GM19452 (cell line): ENCODE results near the gene CLVS2.

Experiments used
- ATAC-seq: cut with Tn5 transposase; IDR thresholded peaks from one replicate; pipeline ENCODE4 v1.9.1; 2021; ENCODE audit not compliant: unreplicated experiment

The CLVS2 gene

DNA sequence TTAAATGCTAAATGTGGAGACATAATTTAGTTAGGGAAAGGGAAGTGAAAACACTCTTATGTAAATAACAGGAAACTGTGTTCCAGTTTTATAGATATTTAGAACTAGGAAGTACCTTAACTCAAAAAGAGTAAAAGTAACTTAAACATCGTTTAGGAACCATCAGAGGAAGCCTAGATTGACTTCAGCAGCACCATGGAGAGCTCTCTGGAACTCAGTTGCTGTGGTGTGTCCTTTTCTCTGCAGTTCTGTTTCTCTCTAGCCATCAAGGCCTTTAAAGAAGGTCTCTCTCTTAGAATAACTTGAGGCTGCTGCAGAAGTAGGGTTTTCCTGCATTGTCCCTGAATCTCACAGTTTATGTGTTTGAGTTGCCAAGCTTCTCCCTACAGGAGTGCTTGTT lies 26.9 kb downstream of the CLVS2 start:
- ATAC-seq: no peak

DNA sequence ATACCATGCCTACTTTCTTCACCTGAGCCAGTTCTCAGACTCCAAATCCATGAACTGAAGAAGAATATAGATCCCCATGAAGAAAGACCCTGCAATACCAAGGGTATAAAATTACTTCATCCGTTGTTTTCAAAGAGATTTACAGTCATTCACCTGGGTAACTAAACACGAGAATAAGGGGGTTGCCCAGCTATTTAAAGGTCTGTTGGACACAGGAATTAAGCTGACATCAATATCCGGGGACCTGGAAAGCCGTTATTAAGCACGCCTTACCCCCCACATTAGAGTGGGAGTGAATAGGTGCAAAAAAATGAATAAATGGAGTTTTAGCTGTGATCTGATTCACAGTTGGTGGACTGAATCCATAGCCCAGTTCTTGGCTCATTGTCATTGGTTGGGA lies 28.9 kb downstream of the CLVS2 start:
- ATAC-seq: no peak

DNA sequence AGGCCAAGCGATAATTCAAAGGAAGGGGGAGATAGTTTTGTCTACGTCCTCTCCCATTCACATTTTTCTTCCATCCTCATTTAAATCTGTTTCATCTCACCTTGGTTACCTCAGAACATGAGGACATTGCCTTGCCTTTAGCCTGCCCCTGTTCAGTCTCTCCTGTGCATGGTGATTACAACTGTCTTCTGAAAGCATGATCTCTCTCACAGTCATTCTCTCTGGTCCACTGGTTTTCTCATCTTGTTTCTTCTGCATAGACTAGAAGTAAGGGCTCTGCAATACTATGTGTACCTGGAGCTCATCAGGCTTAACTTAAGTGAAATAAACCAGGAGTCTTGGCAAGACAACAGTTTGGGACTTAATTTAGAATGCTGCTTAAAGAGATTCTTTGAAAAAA lies 31.4 kb downstream of the CLVS2 start:
- ATAC-seq: no peak

DNA sequence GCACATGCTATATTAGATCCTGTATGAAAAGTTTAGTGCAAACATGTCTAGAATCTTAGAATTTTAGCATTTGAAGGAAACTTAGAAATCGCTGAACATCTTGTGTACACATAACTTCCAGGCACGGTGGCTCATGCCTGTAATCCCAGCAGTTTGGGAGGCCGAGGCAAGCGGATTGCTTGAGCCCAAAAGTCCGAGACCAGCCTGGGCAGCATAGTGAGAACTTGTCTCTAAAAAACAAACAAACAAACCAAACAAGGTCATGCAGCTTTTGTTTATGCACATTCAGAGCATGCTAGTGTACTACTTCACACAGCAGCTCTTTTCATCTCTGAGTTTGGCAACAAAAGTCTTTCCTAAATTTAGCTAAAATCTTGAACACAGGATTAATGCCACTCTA lies 32.2 kb downstream of the CLVS2 start:
- no peak for ATAC-seq

DNA sequence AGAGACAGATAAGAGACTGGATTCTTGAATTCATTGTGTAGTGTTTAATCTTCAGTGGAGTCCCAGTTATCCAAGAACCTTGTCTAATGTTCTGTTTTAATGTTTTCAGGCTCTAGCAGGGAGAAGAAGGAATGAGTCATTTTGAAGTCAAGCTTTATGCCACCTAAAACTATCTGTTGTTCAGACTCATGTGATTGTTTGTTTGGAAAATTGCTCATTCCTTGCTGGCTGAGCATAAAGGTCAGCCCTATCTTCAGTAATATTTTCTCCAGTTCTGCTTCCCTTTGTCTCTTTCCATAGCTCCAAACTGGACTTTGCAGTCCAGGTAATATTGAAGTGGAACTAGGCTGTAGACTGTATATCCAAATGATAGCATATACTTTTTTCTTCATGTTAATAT lies 34.2 kb downstream of the CLVS2 start:
- no peak for ATAC-seq

DNA sequence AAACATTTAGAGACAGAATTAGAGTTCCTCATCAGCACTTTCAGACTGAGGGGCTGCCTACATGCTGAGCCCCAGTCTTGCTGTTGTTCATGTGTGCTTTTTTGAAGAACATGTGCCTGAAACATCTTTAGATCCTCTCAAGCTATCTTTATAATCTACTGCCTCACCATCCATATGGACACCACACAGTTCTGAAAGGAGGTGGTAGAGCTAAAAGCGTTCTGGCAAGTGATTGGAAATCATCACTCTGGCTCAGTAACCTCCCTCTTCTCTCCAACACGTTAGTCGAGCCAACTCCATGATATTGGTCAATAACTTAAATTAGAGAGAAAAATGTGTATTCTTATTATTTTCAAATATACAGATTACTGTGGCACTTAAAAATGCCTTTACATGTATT lies 40.6 kb downstream of the CLVS2 start:
- no peak for ATAC-seq

DNA sequence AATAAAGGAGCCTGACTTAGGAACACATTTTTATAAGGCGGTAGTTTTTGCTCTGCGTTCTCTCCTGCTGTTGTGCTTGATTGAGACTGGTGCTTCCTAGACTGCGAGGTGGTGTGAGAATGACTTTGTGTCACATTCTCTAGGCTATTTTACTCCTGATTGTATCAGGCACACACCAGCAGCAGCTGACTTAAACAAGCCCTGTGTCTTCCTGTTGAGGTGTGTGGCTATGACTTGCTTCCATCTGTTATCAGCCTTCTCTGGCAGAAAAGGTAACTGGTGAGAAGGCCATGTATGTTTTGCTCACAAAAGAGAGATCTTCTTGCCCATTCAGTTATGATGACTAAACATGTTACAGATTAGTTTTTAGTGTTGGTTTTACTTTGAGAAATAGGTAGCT lies 43.4 kb downstream of the CLVS2 start:
- no peak for ATAC-seq

DNA sequence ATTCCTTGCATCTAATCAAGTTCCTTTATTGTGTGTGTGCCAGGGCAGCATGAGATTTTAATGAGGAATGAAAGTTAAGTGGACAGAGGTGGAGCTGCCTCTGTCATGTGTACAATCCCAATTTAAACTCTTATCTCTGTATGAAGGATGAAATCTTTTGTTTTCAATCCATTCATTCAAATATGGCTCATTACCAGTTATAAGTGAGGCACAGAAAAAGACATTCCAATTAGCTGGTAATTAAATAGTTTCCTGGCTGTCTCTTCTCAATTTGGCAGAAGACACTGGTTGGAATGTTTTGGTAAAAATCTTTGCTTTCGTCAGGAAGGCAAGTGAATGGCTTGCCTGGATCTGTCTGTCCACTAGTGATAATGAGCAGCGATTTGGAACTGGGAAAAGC lies 46.4 kb downstream of the CLVS2 start:
- no peak for ATAC-seq

DNA sequence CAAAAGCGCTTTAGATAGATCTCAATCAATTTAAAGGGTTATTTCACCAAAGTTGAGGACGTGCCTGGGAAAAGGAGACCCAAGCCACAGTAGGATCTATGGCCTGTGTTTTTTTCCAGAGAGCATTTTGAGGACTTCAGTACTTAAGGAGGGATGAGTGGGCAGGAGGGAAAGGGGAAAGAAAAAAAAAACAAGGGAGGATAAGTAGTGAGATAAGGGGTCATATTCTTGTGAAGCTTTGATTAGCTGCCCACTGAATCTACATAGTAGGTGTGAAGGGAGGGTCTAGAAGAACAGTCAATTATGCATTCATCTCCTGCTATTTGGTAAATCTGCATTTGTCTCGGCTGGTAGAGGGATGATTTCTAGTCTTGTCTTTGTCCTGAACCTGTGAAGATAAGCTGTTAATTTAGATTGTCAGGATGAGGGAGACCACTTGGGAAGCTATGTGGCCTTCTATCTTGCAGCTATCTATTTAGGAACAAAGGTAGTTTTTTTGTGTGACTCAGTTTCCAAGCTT lies 48.4 kb downstream of the CLVS2 start:
- no peak for ATAC-seq

DNA sequence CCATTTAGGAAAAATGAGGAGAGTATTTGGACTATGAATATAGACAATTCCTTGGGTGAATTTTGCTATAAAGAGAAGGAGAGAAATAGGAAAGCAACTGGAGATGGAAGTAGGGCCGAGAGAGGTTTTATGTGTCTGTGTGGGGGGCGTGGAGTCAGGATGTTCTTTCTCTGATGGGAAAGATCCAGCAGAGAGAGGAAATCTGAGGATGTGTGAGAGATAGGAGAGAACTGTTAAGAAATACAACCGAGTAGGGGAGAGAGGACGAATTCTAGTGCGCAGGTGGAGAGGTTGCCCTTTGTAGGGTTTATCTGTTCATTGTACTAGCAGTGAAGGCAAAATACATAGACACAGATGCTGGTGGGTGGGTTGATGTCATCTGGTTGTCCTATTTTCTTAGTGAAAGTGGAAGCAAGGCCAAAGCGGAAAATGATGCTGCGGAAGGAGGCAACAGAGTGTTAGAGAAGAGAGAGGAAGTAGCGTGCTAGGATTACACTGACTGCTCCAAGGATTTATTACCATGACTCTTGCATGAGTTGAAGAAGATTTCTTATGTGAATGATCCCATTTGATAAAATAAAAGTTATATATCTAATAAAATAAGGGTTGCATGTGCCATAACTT lies 57.7 kb downstream of the CLVS2 start:
- ATAC-seq: no peak

DNA sequence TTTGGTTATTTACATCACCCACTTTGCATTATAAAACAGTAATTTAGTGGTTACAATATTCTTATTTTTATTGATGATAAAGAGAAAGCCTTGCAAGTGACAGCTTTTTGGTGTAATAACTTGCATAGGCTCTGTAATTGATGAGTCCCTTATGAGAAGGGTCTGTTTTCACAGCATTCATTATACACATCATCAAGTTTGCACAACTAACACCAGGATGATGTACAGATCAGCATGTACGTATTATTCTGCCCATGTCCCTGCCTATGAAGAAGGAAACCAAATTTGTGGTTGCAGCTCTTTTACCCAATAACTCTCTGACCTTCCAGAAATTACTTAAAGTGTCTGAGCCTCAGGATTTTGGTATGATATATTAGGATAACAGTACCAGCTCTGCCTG lies 59.2 kb downstream of the CLVS2 start:
- no peak for ATAC-seq

DNA sequence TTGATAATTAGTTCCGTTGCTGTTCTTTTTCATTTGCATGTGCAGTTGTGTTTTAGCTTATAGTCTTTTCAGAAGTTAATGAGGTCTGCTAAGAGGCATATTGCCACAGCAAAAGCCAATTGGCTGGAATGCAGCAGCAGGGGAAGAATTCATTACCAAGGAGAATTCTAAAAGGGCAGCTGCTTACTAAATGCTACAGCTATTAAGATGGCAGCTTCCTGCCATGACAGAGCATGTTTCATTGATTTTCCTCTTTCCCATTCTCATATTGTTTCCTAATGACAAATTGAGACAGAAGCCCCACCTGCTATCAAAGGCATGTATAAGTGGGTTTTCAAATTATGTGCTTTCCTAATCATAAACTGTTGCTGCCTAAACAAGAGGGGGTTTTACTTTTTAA lies 66.6 kb downstream of the CLVS2 start:
- no peak for ATAC-seq

DNA sequence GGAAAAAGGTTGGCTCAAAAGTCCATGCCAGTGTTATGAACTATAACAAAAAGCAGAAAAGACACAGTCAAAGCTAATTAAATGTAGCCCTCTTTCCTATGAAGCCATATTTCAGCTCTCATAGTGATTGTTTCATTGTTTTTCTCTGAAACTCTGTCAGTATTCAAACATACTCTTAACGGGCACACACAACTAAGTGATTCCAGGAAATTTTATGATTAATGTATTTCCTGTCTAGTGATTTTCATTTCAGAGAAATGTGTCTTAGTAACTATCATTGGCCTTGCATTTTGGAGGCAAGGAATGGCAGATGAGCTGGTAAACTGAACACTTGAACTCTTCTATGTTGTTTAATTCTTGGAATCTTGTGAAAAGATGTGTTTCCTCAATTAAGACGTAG lies 68.0 kb downstream of the CLVS2 start:
- no peak for ATAC-seq

DNA sequence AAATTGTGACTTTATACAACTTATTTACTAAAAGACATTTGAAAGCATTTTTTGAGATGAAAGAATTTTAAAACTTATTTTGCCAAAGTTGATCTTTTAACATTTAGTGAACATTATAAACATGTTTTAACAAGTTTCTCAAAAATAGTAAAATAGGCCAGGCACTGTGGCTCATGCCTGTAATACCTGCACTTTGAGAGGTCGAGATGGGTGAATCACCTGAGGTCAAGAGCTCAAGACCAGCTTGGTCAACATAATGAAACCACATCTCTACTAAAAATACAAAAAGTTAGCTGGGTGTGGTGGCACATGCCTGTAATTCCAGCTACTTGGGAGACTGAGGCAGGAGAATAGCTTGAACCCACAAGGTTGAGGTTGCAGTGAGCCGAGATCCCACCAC lies 78.6 kb downstream of the CLVS2 start:
- no peak for ATAC-seq

DNA sequence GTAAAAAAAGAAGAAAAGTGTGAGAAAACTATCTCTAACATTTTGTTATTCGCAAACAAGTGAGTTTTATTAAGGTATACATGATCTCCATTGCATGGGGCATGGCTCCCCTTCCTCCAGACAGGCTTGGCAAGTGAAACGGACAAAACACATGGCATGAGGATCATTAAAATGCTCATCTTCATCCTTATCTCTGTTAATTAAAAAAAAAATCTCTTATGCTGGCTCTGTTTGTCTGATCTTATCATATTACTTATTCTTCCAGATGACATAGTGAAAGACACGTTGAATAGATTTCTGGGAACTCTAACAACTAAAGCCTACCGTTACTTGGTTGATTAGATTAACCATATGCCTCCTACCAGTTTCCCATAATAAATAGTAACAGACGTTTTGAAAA lies 89.4 kb downstream of the CLVS2 start:
- ATAC-seq: no peak

DNA sequence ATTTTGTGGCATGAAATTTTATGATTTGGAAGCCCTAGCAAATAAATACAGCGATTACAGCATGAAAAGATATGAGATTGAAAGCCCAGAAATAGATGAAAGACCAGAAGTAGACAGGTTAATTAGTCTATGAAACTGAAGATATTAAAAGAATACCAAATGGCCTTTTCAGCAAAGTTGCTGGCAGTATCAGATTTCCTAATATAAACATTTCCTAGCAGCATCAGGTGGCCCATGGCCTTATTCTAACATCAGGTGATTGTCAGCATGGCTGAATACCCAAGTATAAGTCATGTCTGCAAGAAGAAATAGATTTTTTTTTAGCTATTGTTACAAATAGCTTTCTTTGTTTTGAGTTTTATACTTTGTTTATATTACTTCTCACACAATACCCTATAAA lies 93.2 kb downstream of the CLVS2 start:
- no peak for ATAC-seq

DNA sequence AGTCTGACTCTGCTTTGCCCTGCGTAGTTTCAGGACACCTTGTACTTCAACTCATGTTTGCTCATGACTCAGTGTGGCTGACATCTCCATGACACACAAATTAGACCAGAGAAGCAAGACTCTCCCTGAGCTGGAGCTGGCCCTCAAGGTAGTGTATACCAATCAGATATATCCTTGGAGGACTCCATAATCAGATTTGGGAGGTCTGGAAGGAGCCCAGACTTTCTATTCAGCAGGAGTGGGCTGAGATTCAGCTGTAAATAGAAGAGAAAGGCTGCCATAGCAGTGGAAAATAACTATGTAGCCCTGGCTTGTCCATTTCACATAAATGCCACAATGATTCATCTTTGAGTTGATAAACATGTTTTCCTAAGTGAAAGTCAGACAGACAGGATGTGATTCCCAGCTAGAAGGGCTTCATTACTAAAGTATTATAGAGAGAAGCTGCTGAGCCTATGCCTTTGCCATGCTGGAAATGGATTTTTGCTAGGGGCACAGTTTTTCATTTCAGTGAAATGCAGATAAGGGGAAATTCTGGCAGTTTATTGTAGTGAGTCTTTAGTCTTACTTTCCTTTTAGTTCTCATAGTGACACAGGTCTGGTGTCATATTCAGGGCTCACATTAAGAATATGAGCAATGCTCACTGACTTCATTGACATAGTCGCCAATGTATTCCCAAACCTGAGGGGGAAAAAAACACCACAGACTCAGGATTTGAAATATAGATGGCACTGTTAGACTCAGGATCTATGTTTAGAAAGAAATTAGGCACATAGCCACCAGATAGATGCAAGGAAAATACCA lies 95.3 kb downstream of the CLVS2 start:
- no peak for ATAC-seq

DNA sequence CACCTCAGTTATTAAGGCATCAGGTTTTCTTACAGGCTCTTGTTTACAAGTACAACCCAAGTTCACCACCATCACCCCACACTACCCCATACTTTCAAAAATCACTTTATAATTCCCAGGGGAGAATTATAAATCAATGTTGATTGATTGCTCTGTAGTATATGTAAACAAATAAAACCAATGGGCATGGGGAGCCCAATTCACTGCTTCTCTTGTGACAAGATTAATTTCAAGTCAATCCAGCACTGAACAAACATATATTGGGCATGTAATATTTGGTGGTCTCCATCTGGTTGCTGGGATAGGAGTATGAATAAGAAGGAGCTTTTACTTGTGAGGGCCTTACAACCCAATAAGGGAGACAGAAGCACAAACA lies 95.8 kb downstream of the CLVS2 start:
- no peak for ATAC-seq

DNA sequence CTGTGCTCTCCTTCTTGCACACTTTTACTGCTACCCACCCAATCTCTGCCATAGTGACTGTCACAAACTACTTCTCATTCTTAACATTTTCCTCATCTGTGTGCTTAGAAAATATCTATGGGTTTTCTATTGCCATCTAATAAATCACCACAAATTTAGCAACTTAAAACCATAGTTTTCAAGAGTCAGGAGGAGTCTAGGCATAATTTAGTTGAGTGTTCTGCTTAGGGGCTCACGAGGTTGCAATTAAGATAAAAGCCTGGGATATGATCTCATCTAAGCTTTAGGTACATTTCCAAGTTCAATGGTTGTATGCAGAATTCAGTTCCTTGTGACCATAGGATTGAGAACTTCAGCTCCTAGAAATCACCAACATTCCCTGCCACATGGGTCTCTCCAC lies 98.8 kb downstream of the CLVS2 start:
- ATAC-seq: no peak

DNA sequence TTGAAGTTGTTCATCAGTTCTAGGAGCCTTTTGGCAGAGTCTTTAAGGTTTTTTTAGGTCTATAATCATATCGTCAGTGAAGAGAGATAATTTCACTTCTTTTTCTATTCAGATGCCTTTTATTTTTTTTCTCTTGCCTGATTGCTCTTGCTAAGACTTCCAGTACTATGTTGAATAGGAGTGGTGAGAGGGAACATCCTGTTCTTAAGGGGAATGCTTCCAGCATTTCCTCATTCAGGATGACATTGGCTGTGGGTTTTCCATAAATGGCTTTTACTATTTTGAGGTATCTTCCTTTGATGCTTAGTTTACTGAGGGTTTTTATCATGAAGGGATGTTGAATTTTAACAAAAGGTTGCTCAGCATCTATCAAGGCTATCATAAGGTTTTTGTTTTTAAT lies 109.5 kb downstream of the CLVS2 start:
- no peak for ATAC-seq

DNA sequence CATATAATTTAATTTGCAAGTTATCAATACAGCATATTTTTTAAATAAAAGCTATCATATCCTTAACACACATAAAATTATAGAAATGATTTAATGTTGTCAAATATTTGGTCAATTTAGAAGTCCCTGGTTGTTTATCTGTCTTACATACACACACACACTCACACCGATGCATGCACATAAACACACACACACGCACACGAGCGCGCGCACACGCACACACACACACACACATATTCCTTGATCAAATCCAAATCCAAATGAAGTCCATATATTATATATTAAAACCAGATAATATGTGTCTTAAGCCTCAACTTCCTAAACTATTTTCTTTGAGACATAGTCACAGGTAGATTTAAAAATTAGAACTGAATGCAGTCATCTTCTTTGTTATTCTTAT lies 120.3 kb downstream of the CLVS2 start:
- ATAC-seq: no peak

DNA sequence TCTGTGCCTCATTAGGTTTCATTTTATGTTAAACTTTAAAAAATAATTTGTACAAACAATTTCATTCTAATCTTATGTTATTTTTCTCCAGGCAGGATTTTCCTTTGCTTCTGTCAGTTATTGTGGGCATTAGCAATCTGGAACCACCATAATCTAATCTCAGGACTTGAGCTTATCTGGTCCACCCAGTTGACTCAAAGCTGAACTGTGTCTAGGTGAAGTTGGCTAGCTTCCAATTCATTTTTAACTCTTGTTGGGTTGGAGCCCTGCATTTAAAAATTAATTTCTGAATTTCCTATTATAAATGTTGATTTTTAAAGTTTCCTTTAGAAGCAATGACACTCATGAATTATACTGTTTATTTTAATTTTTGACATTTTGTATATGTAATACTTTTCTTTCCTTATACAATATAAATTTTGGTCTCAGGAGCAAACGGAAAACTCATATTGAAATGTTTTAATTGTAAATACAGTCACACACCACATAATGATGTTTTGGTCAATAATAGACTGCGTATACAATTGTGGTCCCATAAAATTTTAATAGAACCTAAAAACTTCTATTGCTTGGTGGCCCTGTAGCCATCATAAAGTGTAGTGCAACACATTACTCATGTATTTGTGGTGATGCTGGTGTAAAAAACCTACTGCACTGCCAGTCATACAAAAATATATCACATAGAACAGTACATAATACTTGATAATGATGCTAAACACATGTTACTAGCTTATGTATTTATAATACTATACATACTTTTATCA lies 121.3 kb downstream of the CLVS2 start:
- ATAC-seq: no peak
